ENCODE results near the gene ITGB5.

ITGB5 gene

DNA sequence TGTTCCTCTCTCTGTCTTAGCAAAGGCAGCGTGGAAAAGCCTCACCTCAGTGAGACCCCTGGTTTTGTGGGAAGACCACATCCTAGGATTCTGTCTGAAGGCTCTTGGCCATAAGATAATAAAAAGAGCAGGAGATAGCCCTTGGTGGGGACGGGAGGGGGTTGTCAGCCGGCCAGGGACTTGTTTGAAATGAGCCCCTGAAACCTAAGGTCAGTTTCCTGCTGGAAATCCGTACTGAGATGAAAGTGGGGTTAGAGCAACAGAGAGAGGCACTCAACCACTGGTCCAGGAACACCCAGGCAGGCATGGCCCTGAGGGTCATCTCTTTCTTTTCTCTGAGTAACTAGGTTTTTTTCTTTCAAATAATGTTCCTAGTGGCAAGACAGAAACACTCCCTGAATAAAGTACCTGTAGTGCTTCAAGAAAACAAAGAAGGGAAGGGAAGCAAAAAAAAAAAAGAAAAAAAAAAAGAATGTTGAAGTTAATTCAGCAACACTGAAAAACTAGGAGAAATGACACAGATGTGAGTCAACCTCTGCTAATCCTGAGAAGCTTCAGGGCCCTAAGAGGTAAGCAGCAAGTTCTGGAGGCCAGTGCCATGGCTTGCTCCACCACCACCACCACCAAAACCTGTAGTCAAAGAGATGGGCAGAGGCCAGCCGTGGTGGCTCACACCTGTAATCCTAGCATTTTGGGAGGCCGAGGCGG lies 3.2 kb downstream of the ITGB5 start:
- no peak overlapping the region for H3K4me2 ChIP-seq (ENCODE audit: low read length)
- no peak for TF ChIP-seq EZH2phosphoT487 (IDR thresholded peaks at IDR 0.05; ENCODE audit: low read depth)
- TF ChIP-seq, protein P1, sequence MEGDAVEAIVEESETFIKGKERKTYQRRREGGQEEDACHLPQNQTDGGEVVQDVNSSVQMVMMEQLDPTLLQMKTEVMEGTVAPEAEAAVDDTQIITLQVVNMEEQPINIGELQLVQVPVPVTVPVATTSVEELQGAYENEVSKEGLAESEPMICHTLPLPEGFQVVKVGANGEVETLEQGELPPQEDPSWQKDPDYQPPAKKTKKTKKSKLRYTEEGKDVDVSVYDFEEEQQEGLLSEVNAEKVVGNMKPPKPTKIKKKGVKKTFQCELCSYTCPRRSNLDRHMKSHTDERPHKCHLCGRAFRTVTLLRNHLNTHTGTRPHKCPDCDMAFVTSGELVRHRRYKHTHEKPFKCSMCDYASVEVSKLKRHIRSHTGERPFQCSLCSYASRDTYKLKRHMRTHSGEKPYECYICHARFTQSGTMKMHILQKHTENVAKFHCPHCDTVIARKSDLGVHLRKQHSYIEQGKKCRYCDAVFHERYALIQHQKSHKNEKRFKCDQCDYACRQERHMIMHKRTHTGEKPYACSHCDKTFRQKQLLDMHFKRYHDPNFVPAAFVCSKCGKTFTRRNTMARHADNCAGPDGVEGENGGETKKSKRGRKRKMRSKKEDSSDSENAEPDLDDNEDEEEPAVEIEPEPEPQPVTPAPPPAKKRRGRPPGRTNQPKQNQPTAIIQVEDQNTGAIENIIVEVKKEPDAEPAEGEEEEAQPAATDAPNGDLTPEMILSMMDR (IDR thresholded peaks at IDR 0.05; ENCODE audit: low read depth, low read length): no peak
- H3K4me3 ChIP-seq (ENCODE audit: low read length): no peak overlapping the region
- H3K36me3 ChIP-seq (replicated peaks; ENCODE audit: low read depth, low read length): no peaks in the 10 kb centered on the region
- H3K27me3 ChIP-seq (ENCODE audit: low read depth, low read length): peaks cover 10% of the 10 kb centered on the region
- H2AFZ ChIP-seq (ENCODE audit: low read depth, low read length): no peak overlapping the region
- peaks cover 3% of the 10 kb centered on the region for H3K4me1 ChIP-seq (ENCODE audit: low read length)
- H3K79me2 ChIP-seq (ENCODE audit: low read length): no peaks in the 10 kb centered on the region
- no peak overlapping the region for H3K9ac ChIP-seq (ENCODE audit: low read length)
- no peak overlapping the region for H3K27ac ChIP-seq (ENCODE audit: low read length)
- H4K20me1 ChIP-seq (ENCODE audit: insufficient read depth, low read length): no peaks in the 10 kb centered on the region
- no peaks in the 10 kb centered on the region for H3K9me3 ChIP-seq (ENCODE audit: insufficient read depth, low read length)

DNA sequence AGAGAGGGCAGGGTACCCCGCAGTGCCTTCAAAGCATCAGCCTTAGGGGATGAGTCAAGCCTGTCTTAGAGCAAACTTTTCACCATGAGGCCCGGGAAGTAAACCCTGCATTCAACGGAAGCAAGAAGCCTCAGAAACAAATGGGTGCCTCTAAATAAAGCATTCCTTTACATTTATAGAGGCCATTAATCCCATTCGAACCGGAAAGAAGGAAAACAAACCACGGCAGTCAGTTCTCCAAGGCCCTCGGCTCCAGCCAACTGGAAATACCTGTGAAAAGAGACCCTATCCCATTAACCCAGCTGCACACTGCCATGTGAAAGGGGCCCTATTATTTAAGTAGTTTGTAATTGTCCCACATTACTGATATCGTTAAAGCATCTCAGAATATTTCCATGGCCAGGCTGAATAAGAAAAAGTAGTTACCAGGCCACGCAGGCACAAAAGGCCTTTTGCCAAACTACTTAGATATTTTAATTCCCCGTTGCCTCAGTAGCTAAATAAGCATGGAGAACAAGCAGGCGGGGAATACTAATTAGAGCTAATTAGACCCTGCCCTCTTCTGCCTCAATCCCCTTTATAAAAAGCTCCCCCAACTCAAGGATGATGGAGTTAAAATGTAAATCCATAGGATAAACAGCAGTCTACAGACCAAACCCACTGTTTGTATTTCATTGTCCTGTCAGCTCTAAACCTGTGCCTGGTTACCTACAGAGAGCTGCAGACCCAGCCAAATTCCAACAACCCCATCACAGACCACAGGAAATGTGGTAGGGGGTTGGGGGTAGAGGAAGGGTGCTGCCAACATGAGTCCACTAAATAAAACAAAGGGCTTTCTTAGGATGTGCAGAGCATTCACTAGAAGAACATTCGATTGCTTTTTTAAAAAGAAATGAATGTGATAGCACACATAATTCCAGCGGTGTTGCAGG lies 4.1 kb downstream of the ITGB5 start:
- no peaks in the 10 kb centered on the region for H4K20me1 ChIP-seq (ENCODE audit: insufficient read depth, low read length)
- H3K27ac ChIP-seq (ENCODE audit: low read length): no peak overlapping the region
- H3K36me3 ChIP-seq (replicated peaks; ENCODE audit: low read depth, low read length): no peaks in the 10 kb centered on the region
- H3K4me2 ChIP-seq (ENCODE audit: low read length): no peak overlapping the region
- peaks cover 8% of the 10 kb centered on the region for H3K4me1 ChIP-seq (ENCODE audit: low read length)
- TF ChIP-seq, protein P1 (IDR thresholded peaks at IDR 0.05; ENCODE audit: low read depth, low read length): no peak
- no peak for TF ChIP-seq EZH2phosphoT487 (IDR thresholded peaks at IDR 0.05; ENCODE audit: low read depth)
- no peaks in the 10 kb centered on the region for H3K9me3 ChIP-seq (ENCODE audit: insufficient read depth, low read length)
- H3K79me2 ChIP-seq (ENCODE audit: low read length): no peaks in the 10 kb centered on the region
- no peak overlapping the region for H2AFZ ChIP-seq (ENCODE audit: low read depth, low read length)
- peaks cover 10% of the 10 kb centered on the region for H3K27me3 ChIP-seq (ENCODE audit: low read depth, low read length)
- H3K4me3 ChIP-seq (ENCODE audit: low read length): no peak overlapping the region
- no peak overlapping the region for H3K9ac ChIP-seq (ENCODE audit: low read length)

DNA sequence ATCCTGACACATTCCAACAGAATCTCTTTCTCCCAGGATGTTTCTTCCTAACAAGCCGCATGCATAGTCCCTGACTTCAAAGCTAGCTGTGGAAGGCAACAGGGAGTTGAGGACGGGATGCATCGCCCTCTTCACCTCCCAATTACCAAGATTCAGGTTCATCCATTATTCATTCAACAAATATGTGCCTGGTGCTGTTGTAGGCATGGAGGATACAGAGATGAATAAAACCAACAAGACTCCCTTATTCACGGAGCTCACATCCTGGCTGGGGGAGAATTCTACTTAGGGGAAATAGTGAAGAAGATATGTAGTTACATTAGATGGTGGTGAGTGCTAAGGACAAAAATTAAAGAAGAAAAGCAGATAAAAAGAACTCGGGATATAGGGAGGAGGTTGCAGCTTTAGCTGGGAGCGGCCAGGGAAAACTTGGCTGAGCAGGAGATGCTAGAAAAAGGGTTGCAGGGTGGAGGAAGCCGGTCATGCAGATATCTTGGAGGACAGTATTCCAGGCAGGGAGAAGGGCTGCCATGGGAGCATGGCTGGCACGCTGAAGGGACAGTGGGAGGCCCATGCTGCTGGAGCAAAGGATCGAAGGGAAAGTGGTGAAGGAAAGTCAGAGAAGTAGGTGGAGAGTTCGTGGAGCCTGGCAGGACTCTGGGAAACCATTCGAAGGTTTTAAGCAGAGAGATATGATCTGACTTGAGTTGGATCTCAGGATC lies 5.0 kb downstream of the ITGB5 start:
- H3K27ac ChIP-seq (ENCODE audit: low read length): no peak overlapping the region
- H3K36me3 ChIP-seq (replicated peaks; ENCODE audit: low read depth, low read length): no peaks in the 10 kb centered on the region
- no peak overlapping the region for H3K9ac ChIP-seq (ENCODE audit: low read length)
- peaks cover 10% of the 10 kb centered on the region for H3K27me3 ChIP-seq (ENCODE audit: low read depth, low read length)
- H3K4me2 ChIP-seq (ENCODE audit: low read length): no peak overlapping the region
- TF ChIP-seq EZH2phosphoT487 (IDR thresholded peaks at IDR 0.05; ENCODE audit: low read depth): no peak
- TF ChIP-seq, protein P1 (IDR thresholded peaks at IDR 0.05; ENCODE audit: low read depth, low read length): no peak
- no peak overlapping the region for H2AFZ ChIP-seq (ENCODE audit: low read depth, low read length)
- H3K4me3 ChIP-seq (ENCODE audit: low read length): no peak overlapping the region
- peaks cover 8% of the 10 kb centered on the region for H3K4me1 ChIP-seq (ENCODE audit: low read length)
- H4K20me1 ChIP-seq (ENCODE audit: insufficient read depth, low read length): no peaks in the 10 kb centered on the region
- H3K79me2 ChIP-seq (ENCODE audit: low read length): no peaks in the 10 kb centered on the region
- no peaks in the 10 kb centered on the region for H3K9me3 ChIP-seq (ENCODE audit: insufficient read depth, low read length)

DNA sequence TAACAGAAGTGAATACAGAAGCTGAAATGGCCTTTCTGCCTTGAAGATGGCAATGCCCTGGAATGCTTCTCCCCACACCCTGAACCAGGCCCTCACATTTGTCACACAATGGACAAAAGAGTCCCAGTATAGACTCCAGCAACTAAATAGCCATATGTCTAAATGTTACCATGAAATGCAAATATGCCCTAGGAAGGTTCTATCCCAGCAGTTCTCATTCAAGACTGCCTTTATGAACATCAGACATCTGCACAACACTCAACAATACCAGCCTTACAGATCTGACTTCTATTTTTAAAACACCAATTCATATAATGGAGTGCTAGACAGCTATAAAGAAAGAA lies 7.9 kb downstream of the ITGB5 start:
- H3K27ac ChIP-seq (ENCODE audit: low read length): no peak overlapping the region
- H3K79me2 ChIP-seq (ENCODE audit: low read length): no peaks in the 10 kb centered on the region
- no peaks in the 10 kb centered on the region for H4K20me1 ChIP-seq (ENCODE audit: insufficient read depth, low read length)
- H3K9me3 ChIP-seq (ENCODE audit: insufficient read depth, low read length): no peaks in the 10 kb centered on the region
- H3K4me2 ChIP-seq (ENCODE audit: low read length): no peak overlapping the region
- no peak overlapping the region for H3K4me3 ChIP-seq (ENCODE audit: low read length)
- H3K9ac ChIP-seq (ENCODE audit: low read length): no peak overlapping the region
- no peaks in the 10 kb centered on the region; the same call in 1 of the 2 replicates for H3K27me3 ChIP-seq (ENCODE audit: low read depth, low read length)
- peaks cover 5% of the 10 kb centered on the region for H3K4me1 ChIP-seq (ENCODE audit: low read length)
- H3K36me3 ChIP-seq (replicated peaks; ENCODE audit: low read depth, low read length): no peaks in the 10 kb centered on the region
- H2AFZ ChIP-seq (ENCODE audit: low read depth, low read length): no peak overlapping the region
- TF ChIP-seq EZH2phosphoT487 (IDR thresholded peaks at IDR 0.05; ENCODE audit: low read depth): no peak
- TF ChIP-seq, protein P1 (IDR thresholded peaks at IDR 0.05; ENCODE audit: low read depth, low read length): no peak
